HG03575 (cell line): ENCODE results near the gene USP24.

ENCODE experiments used
- ATAC-seq: cut with Tn5 transposase; IDR thresholded peaks from one replicate; pipeline ENCODE4 v1.9.1; 2021; ENCODE audit not compliant: unreplicated experiment, insufficient number of reproducible peaks, low FRiP score; ENCODE audit errors: extremely low read depth

The USP24 gene

DNA sequence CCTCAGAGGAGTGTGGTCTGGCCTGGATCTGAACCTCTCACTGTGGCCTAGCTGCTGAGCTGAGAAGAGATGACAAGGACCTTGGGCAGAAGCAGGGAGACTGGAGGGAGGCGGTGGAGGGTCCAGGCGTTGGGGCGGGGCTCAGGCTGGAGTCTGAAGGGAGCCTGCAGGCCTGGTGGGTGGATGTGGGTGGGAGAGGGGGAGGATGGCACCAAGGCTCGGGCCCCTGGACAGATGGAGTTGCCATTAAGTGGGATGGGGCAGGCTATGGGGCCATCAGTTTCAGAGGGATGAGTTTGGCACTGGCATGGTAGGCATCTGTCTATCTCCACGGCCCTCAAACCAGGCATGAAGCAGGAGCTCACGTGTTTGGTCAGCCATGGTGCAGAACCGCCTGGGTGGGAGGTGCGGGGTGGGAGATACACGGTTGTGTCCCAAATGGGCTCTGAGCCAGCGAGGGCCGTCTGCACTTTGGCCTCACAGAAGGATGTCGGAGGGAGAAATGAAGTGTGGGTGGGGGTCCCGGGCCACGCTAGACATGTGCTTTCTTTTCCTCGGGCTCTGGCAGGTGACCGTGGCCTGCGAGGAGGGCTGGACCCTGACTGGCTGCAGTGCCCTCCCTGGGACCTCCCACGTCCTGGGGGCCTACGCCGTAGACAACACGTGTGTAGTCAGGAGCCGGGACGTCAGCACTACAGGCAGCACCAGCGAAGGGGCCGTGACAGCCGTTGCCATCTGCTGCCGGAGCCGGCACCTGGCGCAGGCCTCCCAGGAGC lies 152.2 kb downstream of the USP24 start:
- no peak for ATAC-seq

DNA sequence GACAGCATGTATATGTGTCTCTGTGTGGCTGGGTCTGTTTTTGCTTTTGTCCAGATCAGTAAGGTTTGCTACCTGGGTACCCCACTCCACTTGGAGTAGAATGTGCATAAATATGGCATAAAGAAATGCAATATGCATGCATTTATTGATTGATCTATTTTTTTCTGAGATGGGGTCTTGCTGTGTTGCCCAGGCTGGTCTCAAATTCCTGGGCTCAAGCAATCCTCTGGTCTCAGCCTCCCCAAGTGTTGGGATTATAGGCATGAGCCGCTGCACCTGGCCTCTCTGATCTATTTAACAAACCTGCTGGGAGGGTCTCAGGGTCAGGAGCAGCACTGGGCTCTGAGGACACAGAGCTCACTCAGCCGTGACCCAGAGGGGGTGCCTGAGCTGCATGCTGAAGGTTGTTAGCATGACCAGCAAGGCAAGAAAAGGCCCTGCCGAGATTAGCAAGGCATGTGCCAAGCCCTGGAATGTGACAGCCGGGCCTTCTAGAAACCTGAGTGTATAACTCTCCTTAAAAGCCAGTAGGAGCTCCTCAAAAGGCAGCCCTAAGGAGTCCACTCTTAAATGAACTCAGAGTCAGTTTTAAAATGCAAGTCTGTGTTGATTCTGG lies 153.3 kb downstream of the USP24 start:
- ATAC-seq: no peak

DNA sequence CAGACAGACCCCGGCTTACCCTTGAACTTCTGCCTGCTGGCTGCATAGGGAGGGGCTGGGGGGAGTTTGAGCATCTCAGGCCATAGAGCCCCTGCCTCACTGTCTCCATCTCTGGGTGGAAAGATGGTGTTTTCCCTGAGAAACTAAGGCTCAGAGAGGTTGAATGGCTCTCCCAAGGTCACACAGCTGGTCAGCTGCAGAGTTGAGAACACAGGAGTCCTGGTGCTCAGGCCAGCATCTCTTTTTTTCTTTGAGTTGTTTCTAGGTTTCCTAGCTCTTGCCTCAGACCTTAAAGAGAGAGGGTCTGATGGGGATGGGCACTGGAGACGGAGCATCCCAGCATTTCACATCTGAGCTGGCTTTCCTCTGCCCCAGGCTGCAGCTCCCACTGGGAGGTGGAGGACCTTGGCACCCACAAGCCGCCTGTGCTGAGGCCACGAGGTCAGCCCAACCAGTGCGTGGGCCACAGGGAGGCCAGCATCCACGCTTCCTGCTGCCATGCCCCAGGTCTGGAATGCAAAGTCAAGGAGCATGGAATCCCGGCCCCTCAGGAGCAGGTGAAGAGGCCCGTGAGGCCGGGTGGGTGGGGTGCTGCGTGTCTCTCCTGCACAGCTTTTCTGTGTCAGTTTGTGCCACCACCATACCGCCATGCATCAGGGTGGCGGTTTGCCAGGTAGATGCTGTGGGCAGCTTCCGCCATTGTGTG lies 154.0 kb downstream of the USP24 start:
- ATAC-seq: no peak

DNA sequence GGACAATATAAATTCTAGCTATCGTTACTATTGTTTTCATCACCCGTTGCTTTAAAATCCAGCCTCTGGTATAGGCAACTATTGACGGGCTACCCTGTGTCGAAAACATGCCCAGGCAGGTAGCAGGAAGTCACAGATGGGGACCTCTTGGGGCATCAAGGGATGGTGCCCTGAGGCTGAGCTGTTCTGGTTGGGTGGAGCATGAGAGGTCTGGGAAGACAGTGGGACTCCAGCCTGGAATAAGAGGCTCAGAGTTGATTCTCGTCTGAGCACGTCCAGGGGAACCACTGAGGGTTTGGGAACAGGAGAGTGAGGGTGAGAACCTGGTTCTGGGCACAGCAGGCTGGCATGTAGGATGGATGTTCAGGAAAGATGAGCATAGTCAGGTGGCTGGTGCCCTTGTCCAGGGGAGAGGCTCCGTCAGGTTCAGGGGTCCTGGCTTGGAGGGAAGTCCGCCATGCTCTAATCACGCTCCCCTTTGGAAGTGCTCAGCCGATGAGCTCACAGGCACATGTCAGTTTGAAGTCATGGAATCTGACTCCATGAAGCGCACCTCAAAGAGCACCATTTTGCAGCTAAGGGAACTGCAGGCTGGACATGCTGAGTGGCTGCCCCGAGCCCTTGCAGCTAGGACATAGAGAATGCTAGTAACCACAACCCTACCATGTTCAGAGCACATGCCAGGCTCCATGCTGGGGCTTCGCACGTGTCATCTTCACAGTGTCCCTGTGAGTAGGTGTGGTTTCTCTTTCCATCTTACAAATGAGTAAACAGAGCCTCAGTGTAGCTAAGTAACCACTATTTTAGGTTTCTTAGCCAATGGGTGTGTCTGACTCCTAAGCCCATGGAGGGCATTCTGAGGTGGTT lies 154.8 kb downstream of the USP24 start:
- no peak for ATAC-seq

DNA sequence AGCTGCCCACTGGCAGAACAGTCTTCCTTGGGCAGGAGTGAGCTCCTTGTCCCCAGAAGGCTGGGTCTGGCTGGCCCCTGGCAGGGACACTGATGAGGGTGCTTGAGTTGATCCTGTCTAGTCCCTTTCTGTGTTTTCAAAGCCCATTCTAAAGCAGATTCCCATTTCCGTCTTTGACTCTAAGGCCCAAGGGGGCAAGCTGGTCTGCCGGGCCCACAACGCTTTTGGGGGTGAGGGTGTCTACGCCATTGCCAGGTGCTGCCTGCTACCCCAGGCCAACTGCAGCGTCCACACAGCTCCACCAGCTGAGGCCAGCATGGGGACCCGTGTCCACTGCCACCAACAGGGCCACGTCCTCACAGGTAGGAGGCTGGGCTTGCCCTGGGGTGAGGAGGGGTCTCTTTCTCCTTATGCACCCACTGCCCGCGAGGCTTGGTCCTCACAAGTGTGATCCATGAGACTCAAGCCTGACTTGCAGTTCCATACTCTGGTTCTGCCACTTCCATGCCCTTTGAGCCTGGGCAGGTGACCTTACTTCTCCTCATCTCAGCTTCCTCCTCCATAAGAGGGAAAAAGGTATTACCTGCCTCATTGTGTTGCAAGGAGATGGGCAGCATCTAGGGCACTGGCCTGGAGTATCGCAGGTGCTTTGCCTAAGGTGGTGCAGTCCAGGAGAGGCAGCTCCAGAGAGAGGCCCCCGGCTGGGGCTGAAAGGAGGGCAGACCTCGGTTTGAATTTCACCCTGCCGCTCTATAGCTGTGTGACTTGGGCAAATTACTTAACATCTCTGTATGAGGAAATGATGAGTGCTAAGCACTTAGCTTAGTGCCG lies 155.6 kb downstream of the USP24 start:
- ATAC-seq: no peak

DNA sequence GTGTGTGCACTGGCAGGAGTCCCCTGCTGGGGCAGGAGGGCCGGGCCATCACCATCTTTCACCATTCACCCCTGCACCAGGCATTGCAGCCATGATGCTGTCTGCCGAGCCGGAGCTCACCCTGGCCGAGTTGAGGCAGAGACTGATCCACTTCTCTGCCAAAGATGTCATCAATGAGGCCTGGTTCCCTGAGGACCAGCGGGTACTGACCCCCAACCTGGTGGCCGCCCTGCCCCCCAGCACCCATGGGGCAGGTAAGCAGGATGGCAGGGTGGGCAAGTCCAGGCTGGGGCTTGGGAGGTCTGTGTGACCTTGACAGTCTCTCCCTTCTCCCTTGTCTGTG lies 157.2 kb downstream of the USP24 start:
- no peak for ATAC-seq

DNA sequence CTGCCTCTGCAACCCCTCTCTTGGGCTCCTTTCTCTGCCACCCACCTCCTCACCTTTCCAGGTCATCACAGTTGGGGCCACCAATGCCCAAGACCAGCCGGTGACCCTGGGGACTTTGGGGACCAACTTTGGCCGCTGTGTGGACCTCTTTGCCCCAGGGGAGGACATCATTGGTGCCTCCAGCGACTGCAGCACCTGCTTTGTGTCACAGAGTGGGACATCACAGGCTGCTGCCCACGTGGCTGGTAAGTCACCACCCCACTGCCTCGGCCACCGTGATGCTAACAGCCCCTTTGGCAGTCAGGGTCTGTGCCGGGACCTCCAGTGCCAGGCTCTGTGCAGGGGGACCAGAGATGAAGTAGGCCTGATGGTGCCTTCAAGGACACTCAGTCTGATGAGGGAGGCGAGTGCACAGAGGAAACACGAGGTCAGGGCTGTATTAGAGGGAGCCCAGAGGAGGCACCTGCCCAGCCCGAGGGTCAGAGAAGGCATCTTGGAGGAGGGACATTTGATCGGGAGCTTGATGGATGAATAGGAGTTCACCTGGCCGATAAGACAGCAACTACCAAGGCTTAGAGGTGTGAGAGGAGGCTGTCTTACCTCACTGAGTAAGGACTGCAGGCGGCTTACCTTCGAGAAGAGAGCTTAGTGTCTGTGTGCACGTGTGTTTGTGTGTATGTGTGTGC lies 157.8 kb downstream of the USP24 start:
- no peak for ATAC-seq

DNA sequence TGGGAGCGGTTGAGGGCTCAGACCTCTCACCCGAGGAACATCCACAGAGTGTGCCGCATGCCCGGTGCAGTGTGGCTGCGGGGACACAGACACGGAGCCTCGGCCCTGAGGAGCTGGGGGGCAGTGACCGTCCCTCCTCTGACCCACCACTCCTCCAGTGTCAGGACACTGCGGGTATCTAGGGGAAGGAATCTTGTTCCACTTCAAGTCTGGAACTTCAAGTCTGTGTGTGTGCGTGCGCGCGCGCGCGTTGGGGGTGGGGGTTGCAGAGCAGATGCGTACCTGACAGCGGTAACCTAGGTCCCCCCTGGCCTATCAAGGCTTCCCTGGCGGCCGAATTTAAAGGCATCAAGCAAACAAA lies 158.6 kb downstream of the USP24 start:
- no peak for ATAC-seq

DNA sequence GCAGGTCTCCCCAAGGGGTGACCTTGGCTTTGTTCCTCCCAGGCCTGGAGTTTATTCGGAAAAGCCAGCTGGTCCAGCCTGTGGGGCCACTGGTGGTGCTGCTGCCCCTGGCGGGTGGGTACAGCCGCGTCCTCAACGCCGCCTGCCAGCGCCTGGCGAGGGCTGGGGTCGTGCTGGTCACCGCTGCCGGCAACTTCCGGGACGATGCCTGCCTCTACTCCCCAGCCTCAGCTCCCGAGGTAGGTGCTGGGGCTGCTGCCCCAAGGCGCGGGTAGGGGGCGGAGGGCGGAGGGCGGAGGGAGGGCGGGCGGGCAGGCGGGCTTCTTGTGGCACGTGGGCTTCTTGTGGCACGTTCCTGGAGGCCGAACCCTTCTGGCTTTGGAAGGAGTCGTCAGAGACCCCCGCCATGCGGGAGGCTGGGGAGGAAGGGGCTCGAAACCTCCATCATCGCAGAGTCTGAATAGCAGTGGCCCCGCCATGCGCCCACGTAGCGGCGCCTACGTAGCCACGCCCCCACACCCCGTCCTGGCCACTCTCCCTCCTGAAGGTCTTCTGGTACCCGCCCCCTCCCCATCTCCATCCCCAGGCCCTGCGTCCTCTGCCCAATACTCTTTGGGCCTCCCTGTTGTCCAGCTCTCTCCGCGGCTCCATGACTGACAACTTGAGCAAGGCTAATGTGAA lies 159.1 kb downstream of the USP24 start:
- ATAC-seq: no peak

DNA sequence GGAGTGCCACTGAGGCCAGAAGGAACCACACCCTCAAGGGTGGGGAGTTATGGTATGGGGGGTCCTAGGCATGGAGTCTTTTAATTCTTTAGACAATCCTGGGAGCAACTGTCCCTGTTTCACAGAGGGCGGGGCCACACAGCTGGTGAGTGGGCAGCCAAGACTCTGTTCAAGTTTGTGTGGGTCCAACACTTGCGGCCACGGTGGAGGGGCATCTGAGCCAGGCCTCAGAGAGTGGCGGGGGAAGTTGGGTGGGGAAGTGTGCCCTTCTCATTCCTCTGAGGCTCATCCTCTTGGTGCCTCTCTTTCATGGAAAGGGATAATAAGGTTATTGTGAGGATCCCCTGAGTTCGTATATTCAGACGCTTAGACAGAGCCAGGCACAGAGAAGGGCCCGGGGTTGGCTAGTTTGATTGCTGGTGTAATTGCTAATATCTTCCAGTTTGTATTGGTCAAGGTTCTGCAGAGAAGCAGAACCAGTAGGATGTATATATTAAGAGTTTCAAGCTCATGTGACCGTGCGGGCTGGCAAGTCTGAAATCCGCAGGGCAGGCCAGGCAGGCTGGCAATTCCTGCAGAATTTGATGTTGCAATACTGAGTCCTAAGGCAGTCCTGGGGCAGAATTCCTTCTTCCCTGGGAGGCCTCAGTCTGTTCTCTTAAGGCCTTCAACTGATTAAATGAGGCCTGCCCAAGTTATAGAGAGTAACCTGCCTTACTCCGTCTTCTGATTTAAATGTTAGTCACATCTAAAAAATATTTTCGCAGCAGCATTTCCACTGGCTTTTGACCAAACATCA lies 159.9 kb downstream of the USP24 start:
- ATAC-seq: no peak

DNA sequence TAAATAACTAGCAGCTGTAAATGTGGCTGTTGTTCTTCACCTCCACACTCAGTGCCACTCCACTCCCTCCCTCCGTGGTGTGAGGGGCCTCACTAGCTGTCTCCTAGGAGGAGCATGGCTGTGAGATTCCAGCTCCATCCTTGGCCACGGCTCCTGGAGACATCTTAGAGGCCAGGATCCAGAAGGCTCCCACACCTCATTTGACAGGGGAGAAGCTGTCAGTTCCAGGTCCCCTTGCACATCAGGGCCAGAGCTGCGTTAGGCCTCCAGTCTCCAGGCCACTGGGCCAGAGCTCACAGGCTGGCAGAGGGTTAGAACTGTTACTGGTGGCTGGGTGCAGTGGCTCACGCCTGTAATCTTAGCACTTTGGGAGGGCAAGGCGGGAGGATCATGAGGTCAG lies 160.8 kb downstream of the USP24 start:
- no peak for ATAC-seq

DNA sequence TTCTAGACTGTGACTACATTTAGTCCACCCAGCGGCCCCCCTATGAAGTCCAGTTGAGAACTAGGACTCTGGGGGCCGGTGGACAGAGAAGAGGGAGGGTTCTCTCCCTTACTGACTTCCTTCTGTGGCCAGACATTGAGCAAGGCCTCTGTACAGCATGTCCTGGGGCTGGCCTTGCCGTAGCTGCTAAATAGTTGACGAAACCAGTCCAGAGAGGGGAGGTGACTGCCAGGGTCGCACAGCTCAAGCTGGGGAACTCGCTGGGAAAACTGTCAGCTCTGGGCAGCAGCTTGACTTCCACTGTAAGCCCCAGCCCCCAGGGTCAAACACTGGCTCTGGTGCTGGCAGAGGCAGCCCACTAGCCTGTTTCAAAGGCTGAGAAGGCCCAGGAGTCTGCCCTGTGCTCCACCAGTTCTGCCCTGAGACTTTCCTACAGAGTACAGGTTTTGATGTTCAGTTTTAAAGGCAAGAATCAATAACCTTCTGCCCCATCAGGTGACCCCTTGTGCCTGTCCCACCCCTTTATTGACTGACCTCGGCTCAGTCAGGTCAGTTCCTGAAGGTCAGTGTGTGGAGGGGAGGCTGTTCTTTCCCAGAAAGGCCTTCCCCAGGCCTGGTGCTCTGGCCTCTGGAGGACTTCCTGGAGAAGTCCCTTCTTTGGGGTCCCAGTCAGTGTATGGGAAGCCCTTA lies 161.8 kb downstream of the USP24 start:
- no peak for ATAC-seq

DNA sequence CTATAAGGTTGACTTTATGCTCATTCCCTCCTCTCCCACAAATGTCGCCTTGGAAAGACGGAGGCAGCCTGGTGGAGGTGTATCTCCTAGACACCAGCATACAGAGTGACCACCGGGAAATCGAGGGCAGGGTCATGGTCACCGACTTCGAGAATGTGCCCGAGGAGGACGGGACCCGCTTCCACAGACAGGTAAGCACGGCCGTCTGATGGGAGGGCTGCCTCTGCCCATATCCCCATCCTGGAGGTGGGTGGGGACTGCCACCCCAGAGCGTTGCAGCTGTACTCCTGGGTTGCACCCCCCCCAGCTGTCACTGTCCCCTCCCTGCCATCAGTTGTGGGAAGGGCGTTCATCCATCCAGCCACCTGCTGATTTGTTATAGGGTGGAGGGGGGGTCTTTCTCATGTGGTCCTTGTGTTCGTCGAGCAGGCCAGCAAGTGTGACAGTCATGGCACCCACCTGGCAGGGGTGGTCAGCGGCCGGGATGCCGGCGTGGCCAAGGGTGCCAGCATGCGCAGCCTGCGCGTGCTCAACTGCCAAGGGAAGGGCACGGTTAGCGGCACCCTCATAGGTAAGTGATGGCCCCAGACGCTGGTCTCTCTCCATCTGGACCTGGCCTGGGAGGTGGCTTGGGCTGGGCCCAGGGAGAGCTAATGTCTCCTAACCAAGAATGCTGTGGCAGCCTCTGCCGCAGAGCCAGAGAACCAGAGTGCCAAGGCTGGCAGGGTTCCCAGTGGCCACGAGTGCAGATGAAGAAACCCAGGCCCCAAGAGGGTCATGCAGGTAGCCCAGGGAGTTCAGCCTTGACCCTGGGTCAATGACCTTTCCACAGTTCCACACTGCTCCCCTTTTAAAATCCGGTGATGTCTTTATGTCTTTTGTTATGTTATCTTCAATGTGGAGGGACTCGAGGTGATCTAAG lies 162.7 kb downstream of the USP24 start:
- no peak for ATAC-seq

DNA sequence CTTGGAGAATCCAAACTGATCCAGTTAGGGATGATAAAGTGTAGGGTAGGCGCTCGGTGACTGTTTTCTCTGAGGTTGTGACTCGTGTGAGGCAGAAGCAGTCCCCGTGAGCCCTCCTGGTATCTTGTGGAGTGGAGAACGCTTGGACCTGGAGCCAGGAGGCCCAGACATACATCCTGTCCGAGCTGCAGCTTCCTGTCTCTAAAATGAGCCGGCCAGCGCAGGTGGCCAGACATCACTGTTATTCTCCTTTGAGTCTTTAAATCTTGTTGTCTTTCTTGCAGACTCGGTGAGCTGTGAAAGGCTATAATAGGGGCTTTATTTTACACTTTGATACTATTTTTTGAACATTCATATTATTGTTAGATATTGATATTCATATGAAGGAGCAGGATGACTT lies 163.5 kb downstream of the USP24 start:
- ATAC-seq: no peak

DNA sequence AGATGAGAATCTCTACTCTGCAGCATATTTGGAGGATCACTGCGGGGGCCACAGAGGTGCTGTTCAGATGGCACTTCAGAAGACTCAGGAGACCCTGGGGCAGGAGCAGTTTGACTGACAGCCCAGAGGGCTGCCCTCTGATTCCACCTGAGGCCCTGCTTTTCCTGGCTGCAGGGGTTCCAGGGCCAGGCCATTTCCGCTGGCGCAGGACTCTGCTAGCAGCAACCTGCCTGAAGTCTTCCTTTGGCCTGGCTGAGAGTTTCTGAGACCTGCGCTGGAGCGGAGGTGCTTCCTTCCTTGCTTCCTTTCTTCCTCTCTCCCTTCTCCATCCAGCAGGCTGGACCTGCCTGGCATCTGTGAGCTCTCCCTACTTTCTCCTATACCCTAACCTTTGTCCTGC lies 164.0 kb downstream of the USP24 start:
- ATAC-seq: no peak
